HG02885 (cell line): Measurements from ENCODE around the gene VAV3.

Experiments used
- ATAC-seq: cut with Tn5 transposase; IDR thresholded peaks from one replicate; pipeline ENCODE4 v1.9.1; 2021; ENCODE audit warnings: mild to moderate bottlenecking; ENCODE audit not compliant: unreplicated experiment, poor library complexity

Gene VAV3

GRCh38 chr1:107698161-107698560 is 266.8 kb downstream of the VAV3 start:
- ATAC-seq, result no peak

- no peak for ATAC-seq
These were observed 269.6 kb downstream of the VAV3 start for GRCh38 chr1:107695341-107695740.

GRCh38 chr1:107692580-107693345 is 272.2 kb downstream of the VAV3 start:
- ATAC-seq, result no peak

- no peak for ATAC-seq
These were observed 273.4 kb downstream of the VAV3 start for GRCh38 chr1:107691540-107691939.

- ATAC-seq, result no peak
These were observed 274.5 kb downstream of the VAV3 start for GRCh38 chr1:107690491-107690890.

- no peak for ATAC-seq
These were observed 275.2 kb downstream of the VAV3 start for GRCh38 chr1:107689733-107690132.

- ATAC-seq, result no peak
These were observed 275.8 kb downstream of the VAV3 start for GRCh38 chr1:107689159-107689558.

GRCh38 chr1:107687849-107688753 is 276.9 kb downstream of the VAV3 start:
- no peak for ATAC-seq

GRCh38 chr1:107683683-107684082 is 281.3 kb downstream of the VAV3 start:
- ATAC-seq, result no peak

GRCh38 chr1:107683191-107683657 is 281.8 kb downstream of the VAV3 start:
- ATAC-seq, result no peak

GRCh38 chr1:107682467-107682866 is 282.5 kb downstream of the VAV3 start:
- ATAC-seq, result no peak

- no peak for ATAC-seq
These were observed 283.9 kb downstream of the VAV3 start for GRCh38 chr1:107681001-107681479.

- ATAC-seq, result no peak
These were observed 284.4 kb downstream of the VAV3 start for GRCh38 chr1:107680579-107680985.

- ATAC-seq, result no peak
These were observed 285.5 kb downstream of the VAV3 start for GRCh38 chr1:107679411-107679953.

- ATAC-seq, result no peak
These were observed 286.0 kb downstream of the VAV3 start for GRCh38 chr1:107678993-107679392.

GRCh38 chr1:107677697-107678096 is 287.3 kb downstream of the VAV3 start:
- no peak for ATAC-seq

GRCh38 chr1:107674486-107674885 is 290.5 kb downstream of the VAV3 start:
- no peak for ATAC-seq

GRCh38 chr1:107673006-107673405 is 292.0 kb downstream of the VAV3 start:
- ATAC-seq, result no peak

- no peak for ATAC-seq
These were observed 294.5 kb downstream of the VAV3 start for GRCh38 chr1:107670397-107671040.

GRCh38 chr1:107669996-107670395 is 295.0 kb downstream of the VAV3 start:
- no peak for ATAC-seq
